ENCODE measurements around the gene GALNT11.

Gene GALNT11

GRCh38 chr7:152128741-152129461, 103.4 kb downstream of the GALNT11 start:
- no peak for TF ChIP-seq CTCF (IDR thresholded peaks at IDR 0.05)

DNA sequence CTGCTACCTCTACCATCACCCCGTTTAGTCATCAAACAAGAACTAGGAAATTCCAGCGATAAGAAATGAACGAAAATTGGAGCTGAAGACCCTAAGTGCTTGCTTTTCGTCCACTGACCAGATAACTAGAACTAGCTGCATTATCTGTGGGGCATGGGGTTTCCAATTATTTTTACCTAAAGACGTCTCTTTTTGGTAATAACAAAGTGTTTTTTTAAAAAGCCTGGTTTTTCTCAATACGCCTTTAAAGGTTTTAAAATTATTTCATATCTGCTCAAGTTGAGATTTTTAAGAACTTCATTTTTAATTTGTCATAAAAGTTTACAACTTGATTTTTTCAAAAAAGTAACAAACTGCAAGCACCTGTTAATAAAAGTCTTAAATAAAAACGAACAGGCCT, 104.2 kb downstream of the GALNT11 start:
- no peak for TF ChIP-seq CTCF (IDR thresholded peaks at IDR 0.05)

GRCh38 chr7:152130658-152131590, 105.5 kb downstream of the GALNT11 start:
- TF ChIP-seq CTCF (IDR thresholded peaks at IDR 0.05) = no peak

DNA sequence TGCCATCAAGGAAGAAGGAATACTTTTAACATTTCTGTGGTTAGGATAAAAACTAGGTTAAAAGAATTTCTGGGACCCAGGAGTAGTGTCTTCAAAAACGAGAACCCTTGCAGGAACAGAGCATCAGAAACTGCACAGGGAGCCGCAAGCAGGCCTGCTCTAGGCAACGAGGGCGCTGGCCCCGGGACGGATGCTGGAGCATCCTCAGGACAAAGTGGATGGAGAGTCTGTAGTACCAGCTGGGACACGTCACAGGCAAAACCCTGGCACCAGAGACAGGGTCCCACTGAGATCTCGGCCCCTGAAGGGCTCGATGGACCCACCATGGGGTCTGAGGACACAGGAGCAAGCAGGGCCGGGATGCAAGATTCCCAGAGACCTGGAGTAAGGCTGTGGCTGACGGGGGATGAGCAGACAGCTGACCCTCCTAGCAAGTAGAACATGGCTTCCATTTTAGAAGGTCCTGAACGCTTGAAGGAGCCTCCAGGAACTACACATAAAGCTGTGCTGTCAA, 106.6 kb downstream of the GALNT11 start:
- no peak for TF ChIP-seq CTCF (IDR thresholded peaks at IDR 0.05)

GRCh38 chr7:152132812-152133211, 107.3 kb downstream of the GALNT11 start:
- no peak for TF ChIP-seq CTCF (IDR thresholded peaks at IDR 0.05)

GRCh38 chr7:152133804-152134203, 108.3 kb downstream of the GALNT11 start:
- no peak for TF ChIP-seq CTCF (IDR thresholded peaks at IDR 0.05)

DNA sequence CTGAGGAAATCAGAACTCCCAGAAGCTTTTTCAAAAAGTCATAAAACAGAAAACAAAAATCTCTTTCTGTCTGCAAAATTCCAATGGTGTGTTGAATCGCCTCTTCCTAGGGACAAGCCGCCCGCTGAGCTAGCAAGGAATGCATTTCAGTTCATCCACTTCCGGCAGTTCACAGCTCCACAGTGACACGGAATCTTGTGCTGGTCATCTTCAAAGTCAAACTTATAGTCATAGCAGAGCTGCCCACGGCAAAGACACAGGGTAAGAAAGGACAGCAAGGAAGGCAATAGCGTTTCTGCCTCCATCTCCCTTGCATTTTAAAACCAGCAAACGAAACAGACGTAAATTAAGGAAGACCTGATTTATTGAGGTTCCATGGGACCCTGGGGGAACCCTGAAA, 111.2 kb downstream of the GALNT11 start:
- no peak for TF ChIP-seq CTCF (IDR thresholded peaks at IDR 0.05)

Data from LNCAP (cell line).